OCI-LY3 (cell line): ENCODE results near the gene PCSK1N.

Source experiments
- H2AFZ ChIP-seq: fragments of 200-600, 300-600 bp; shearing (Covaris generic); 2 replicates; pipeline ENCODE4 v1.6.0; 2014; ENCODE audit warnings: antibody characterized with exemption, low read depth, low read length
- H3K27ac ChIP-seq: fragments of 200-600, 300-600 bp; sonication (generic); 2 replicates; pipeline ENCODE4 v1.5.1; 2014; ENCODE audit warnings: mild to moderate bottlenecking, low read length, moderate library complexity, mixed read lengths
- H3K27me3 ChIP-seq: fragments of 200-600, 300-600 bp; sonication (generic); 2 replicates; pipeline ENCODE4 v1.6.1; 2014; ENCODE audit warnings: low read depth, low read length, mixed read lengths
- H3K36me3 ChIP-seq: fragments of 200-600, 300-600 bp; sonication (generic); replicated peaks from 2 replicates; pipeline ENCODE3; 2014; ENCODE audit warnings: low read depth, low read length, mixed read lengths
- H3K4me1 ChIP-seq: fragments of 300-600, 200-600 bp; sonication (generic); 2 replicates; pipeline ENCODE4 v1.6.1; 2014; ENCODE audit warnings: low read length, mixed read lengths
- H3K4me2 ChIP-seq: fragments of 200-600, 300-600 bp; sonication (generic); 2 replicates; pipeline ENCODE4 v1.6.1; 2014; ENCODE audit warnings: low read length, mixed read lengths
- H3K4me3 ChIP-seq: fragments of 300-600, 200-600 bp; sonication (generic); 2 replicates; pipeline ENCODE4 v1.5.1; 2014; ENCODE audit warnings: antibody characterized with exemption, mild to moderate bottlenecking, low read length, moderate library complexity
- H3K79me2 ChIP-seq: fragments of 300-600, 200-600 bp; shearing (Covaris generic); 2 replicates; pipeline ENCODE4 v1.6.1; 2014; ENCODE audit warnings: mild to moderate bottlenecking, low read length, mixed read lengths
- H3K9ac ChIP-seq: fragments of 300-600, 200-600 bp; shearing (Covaris generic); 2 replicates; pipeline ENCODE4 v1.6.0; 2014; ENCODE audit warnings: mild to moderate bottlenecking, low read length, moderate library complexity
- H3K9me3 ChIP-seq: fragments of 200-600, 300-600 bp; shearing (Covaris generic); 2 replicates; pipeline ENCODE4 v1.6.1; 2014; ENCODE audit warnings: low read length, mixed read lengths; ENCODE audit not compliant: insufficient read depth
- H4K20me1 ChIP-seq: fragments of 200-600, 300-600 bp; sonication (generic); 2 replicates; pipeline ENCODE4 v1.6.1; 2016; ENCODE audit warnings: low read length, mixed read lengths; ENCODE audit not compliant: insufficient read depth
- EZH2phosphoT487 ChIP-seq: fragments of 200-600 bp; shearing (Covaris generic); IDR thresholded peaks from 2 replicates; pipeline ENCODE4 v1.6.1; 2018; ENCODE audit warnings: antibody characterized with exemption, mixed run types, low read depth
- TF ChIP-seq, protein P1 (sequence below): fragments of 200-600, 300-600 bp; sonication (generic); IDR thresholded peaks from 2 replicates; pipeline ENCODE4 v1.5.1; 2014; ENCODE audit warnings: antibody characterized with exemption, low read length, low read depth

PCSK1N gene

DNA sequence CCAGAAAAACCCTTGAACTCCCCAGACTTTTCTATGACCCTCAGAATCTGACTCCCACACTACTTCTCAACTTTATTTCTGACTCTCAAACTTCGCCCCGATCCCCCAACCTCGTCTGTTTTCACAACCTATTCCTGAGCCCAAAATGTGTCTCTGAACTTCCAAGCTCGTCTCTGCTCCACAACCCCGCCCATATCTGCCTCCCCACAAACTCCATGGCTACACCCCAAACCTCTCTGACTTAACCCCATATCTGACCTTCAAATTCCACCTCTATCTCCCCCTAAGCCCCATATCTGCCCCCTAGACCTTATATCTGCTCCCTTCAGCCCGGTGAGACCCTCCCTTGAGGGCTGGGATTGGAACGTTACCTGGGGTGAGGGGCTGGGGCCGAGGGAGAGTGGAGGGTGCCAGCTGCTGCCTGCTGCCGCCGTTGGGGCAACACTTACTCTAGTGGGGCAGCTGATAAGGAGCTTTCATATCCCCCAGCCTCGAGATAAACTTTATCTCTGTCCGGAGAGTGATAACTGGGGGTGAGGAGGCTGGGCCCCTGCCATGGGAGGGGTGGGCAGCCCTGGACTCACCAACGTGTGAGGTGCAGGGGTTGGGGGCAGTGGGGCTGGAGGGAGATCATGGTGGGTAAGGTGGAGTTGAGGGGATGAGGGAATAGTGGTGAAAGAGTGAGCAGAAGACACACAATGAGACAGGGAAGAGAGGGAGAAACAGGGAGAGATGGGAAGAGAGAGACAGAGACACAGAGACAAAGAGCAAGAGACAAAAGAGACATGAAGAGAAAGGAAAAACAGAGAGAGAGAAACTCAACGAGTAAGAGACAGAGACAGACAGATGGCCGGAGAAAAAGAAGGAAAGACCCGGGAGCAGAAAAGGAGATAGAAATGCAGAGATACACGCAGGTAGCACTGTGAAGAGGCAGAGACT lies 47.6 kb downstream of the PCSK1N start:
- Histone ChIP-seq H3K9ac (no peak overlapping the region), H3K27ac (no peak overlapping the region), H2AFZ (no peak overlapping the region), H4K20me1 (no peaks in the 10 kb centered on the region), H3K4me1 (no peaks in the 10 kb centered on the region), H3K27me3 (no peaks in the 10 kb centered on the region), H3K79me2 (no peaks in the 10 kb centered on the region), H3K4me3 (no peak overlapping the region), H3K9me3 (no peaks in the 10 kb centered on the region), H3K4me2 (no peak overlapping the region), H3K36me3 (no peaks in the 10 kb centered on the region)
- TF ChIP-seq, protein P1, sequence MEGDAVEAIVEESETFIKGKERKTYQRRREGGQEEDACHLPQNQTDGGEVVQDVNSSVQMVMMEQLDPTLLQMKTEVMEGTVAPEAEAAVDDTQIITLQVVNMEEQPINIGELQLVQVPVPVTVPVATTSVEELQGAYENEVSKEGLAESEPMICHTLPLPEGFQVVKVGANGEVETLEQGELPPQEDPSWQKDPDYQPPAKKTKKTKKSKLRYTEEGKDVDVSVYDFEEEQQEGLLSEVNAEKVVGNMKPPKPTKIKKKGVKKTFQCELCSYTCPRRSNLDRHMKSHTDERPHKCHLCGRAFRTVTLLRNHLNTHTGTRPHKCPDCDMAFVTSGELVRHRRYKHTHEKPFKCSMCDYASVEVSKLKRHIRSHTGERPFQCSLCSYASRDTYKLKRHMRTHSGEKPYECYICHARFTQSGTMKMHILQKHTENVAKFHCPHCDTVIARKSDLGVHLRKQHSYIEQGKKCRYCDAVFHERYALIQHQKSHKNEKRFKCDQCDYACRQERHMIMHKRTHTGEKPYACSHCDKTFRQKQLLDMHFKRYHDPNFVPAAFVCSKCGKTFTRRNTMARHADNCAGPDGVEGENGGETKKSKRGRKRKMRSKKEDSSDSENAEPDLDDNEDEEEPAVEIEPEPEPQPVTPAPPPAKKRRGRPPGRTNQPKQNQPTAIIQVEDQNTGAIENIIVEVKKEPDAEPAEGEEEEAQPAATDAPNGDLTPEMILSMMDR = no peak
- no peak for TF ChIP-seq EZH2phosphoT487

DNA sequence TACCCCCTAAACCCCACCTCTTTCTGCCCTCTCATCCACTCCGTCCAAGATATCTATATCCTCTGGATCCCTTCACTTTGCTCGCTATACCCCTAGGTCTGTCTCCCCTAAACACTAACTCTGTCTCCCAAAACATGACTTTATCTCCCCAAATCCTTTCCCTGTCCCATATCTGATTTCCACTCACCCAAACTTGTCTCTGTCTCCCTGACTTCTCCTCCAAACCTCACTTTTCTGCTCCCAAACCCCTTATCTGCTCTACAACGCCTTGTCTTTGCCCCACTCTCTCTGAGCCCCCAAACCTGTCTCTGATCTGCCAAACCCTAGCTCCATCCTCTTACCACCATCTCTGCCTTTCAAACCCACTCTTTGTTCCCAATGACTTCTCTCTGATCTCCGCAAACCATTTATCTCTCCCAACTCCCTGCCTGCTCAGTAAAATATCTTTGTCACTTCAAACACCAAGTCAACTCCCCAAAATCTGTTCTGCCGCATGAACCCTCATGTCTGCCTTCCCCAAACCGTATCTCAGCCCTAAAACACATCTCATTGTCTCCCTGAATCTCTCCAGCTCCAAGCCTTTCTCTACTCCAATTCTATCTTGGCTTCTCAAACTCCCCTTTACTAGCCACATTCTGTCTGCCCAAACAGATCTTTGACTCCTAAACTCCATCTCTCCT lies 48.4 kb downstream of the PCSK1N start:
- Histone ChIP-seq H3K4me2 (no peak overlapping the region), H3K4me3 (no peak overlapping the region), H2AFZ (no peak overlapping the region), H3K27me3 (no peaks in the 10 kb centered on the region), H3K9ac (no peak overlapping the region), H3K9me3 (no peaks in the 10 kb centered on the region), H3K79me2 (no peaks in the 10 kb centered on the region), H3K36me3 (no peaks in the 10 kb centered on the region), H3K27ac (no peak overlapping the region), H4K20me1 (no peaks in the 10 kb centered on the region), H3K4me1 (no peaks in the 10 kb centered on the region)
- no peak for TF ChIP-seq EZH2phosphoT487
- TF ChIP-seq, protein P1 = no peak

DNA sequence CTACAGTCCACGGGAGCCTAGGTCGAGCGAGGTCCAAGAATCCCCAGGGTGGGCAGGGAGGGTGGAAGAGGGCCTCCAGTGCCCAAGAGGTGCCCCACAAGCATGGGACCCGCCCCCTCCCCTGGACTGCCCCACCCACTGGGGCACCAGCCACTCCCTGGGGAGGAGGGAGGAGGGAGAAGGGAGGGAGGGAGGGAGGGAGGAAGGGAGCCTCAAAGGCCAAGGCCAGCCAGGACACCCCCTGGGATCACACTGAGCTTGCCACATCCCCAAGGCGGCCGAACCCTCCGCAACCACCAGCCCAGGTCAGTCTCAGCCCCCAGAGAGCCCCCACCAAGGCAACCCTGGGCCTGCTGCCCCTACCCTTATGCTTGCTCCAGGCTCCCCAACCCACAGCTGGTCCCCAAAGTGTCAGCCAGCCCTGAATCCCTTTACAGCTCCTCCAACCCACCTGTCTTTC lies 49.0 kb downstream of the PCSK1N start, which contains the start of gene GATA1:
GATA1 (plus strand) TSS at position 250 of the 460 bp plus-strand sequence. CDS start 4,520 bp downstream, outside the sequence.
- Histone ChIP-seq H3K9me3 (no peaks in the 10 kb centered on the region), H3K36me3 (no peaks in the 10 kb centered on the region), H3K79me2 (no peaks in the 10 kb centered on the region), H3K4me1 (no peaks in the 10 kb centered on the region), H3K27ac (no peak within 1 kb of the TSS), H2AFZ (no peak within 1 kb of the TSS), H3K4me3 (no peak within 1 kb of the TSS), H3K27me3 (no peaks in the 10 kb centered on the region), H4K20me1 (no peaks in the 10 kb centered on the region), H3K9ac (no peak within 1 kb of the TSS), H3K4me2 (no peak within 1 kb of the TSS)
- TF ChIP-seq, protein P1 = no peak
- no peak for TF ChIP-seq EZH2phosphoT487
